ENCODE results near the gene NGRN.

DNA sequence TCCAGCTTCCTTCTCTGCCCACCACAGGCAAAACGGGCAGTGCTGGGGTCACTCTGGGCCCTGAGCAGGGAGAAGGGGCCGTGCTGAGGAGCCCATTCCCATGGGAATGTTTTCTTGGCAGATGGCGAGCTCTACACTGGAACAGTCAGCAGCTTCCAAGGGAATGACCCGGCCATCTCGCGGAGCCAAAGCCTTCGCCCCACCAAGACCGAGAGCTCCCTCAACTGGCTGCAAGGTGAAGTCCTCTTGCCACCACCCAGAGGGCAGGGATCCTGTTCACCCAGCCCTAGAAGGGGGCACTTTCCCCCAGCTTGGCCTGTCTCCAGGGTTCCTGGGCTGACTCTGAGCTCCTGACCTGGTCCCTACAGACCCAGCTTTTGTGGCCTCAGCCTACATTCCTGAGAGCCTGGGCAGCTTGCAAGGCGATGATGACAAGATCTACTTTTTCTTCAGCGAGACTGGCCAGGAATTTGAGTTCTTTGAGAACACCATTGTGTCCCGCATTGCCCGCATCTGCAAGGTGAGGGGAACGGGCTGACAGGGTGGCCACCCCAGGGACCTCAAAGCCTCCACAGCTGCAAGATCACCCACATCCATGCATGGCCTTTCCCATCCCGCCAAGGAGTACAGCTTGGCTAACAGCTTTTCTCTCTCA is 44.1 kb upstream of the NGRN start:
- TF ChIP-seq EZH2phosphoT487 (conservative IDR thresholded peaks at IDR 0.05; ENCODE audit: low read length): no peak
- TF ChIP-seq, protein P1, sequence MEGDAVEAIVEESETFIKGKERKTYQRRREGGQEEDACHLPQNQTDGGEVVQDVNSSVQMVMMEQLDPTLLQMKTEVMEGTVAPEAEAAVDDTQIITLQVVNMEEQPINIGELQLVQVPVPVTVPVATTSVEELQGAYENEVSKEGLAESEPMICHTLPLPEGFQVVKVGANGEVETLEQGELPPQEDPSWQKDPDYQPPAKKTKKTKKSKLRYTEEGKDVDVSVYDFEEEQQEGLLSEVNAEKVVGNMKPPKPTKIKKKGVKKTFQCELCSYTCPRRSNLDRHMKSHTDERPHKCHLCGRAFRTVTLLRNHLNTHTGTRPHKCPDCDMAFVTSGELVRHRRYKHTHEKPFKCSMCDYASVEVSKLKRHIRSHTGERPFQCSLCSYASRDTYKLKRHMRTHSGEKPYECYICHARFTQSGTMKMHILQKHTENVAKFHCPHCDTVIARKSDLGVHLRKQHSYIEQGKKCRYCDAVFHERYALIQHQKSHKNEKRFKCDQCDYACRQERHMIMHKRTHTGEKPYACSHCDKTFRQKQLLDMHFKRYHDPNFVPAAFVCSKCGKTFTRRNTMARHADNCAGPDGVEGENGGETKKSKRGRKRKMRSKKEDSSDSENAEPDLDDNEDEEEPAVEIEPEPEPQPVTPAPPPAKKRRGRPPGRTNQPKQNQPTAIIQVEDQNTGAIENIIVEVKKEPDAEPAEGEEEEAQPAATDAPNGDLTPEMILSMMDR (IDR thresholded peaks at IDR 0.05; ENCODE audit: insufficient read depth, low read length, poor library complexity, severe bottlenecking): peak; percentile 41

All from SU-DHL-6 (cell line).